GM10266 (cell line): ENCODE results near the gene AKT3.

Source experiments
- DNase-seq: peaks from one replicate; pipeline ENCODE4 v3.0.0; 2012; ENCODE audit errors: extremely low spot score
- CTCF ChIP-seq: IDR thresholded peaks from 2 replicates; pipeline ENCODE4 v1.5.1; 2012; ENCODE audit warnings: mild to moderate bottlenecking, low read depth; ENCODE audit not compliant: control insufficient read depth, insufficient read depth; ENCODE audit errors: missing control alignments

Gene AKT3

DNA sequence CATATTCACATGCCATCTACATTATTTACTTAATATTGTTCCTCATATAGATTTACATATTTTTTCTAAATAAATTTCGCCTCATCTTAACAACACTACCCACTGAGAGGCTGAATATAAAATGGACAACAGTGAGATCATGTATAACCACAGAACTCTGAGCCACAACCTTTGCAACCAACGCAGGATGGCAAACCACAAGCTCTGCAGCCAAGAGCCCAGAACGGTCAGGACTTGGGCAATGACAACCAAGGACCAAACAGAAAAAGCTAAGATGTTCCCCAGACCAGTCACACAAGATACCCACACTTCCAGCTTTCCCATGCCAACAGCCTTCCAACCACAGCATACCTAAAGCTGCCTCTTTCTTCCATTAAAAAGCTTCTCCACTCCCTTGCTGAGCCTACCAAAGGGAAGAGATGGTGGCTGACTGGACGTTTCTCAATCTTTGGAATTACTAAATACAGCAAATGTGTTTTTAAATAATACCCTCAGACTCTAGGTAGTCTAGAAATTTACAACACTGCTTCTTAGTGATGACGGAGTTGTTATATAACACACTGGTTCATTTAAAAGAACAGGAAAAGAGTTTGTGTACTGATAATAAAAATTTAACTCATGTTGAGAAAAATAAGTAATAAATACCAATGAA is 117.9 kb downstream of the AKT3 start:
- DNase-seq: no peak
- TF ChIP-seq CTCF: no peak

GRCh38 chr1:243731301-243731891 is 118.6 kb downstream of the AKT3 start:
- no peak for DNase-seq
- no peak for TF ChIP-seq CTCF

- no peak for TF ChIP-seq CTCF
- no peak for DNase-seq
Measured at GRCh38 chr1:243730487-243731150, 119.4 kb downstream of the AKT3 start.

- no peak for TF ChIP-seq CTCF
- no peak for DNase-seq
Measured at GRCh38 chr1:243729956-243730355, 120.1 kb downstream of the AKT3 start.

GRCh38 chr1:243727503-243728203 is 122.4 kb downstream of the AKT3 start:
- peak; percentile 51 for DNase-seq
- no peak for TF ChIP-seq CTCF

GRCh38 chr1:243726806-243727502 is 123.1 kb downstream of the AKT3 start:
- no peak for TF ChIP-seq CTCF
- DNase-seq: no peak
